HepG2 (cell line): ENCODE data around the gene UTP15. TPM values are rescaled to one million over a fixed set of nuclear protein-coding genes. Genes with fewer than 3 reads are reported as not detected.
A peak's percentile ranks its signal among the peaks of the same experiment; 100 is the strongest.

Experiments used
- CEBPB ChIP-seq: IDR thresholded peaks from 2 replicates; pipeline ENCODE4 v1.6.1; 2011; ENCODE audit warnings: low read depth, low read length, improper control_type of control experiment, borderline replicate concordance
- NFE2 ChIP-seq: sonication (generic); formaldehyde crosslinking; IDR thresholded peaks from 2 replicates; pipeline ENCODE4 v1.4.0; 2020; ENCODE audit warnings: missing genetic modification reagents
- NR2F2 ChIP-seq: IDR thresholded peaks from 2 replicates; pipeline ENCODE4 v1.6.1; 2012; ENCODE audit warnings: low read depth, inconsistent platforms, borderline replicate concordance
- ZKSCAN8 ChIP-seq: IDR thresholded peaks from 2 replicates; pipeline ENCODE4 v1.6.1; 2016; ENCODE audit warnings: borderline replicate concordance, missing genetic modification reagents, missing compliant biosample characterization
- ZNF138 ChIP-seq: sonication (generic); formaldehyde crosslinking; IDR thresholded peaks from 2 replicates; pipeline ENCODE4 v1.5.0; 2020; ENCODE audit warnings: mild to moderate bottlenecking, low read depth, missing genetic modification reagents
- polyA plus RNA-seq, 8 experiments: library from polyadenylated mRNA; depleted of rRNA in 3 of 8; stranded (reverse) in 7 of 8; unstranded in 1 of 8; fragments of >200 nt; fragmentation: Illumina TruSeq in 4 of 8; extraction: Trizol in 4 of 8; gene quantifications; 2 replicates each; pipeline versions ENCODE4 v1.2.1 to v1.2.3, GENCODE V29; 2011 to 2016; ENCODE audit warnings: low read depth in 4 of 8, missing spikeins in 1 of 8, mixed read lengths in 1 of 8; ENCODE audit not compliant: insufficient read depth in 1 of 8
- total RNA-seq, 5 experiments: library from RNA; depleted of rRNA; stranded (reverse); fragments of >200 nt; fragmentation: Illumina TruSeq; extraction: Trizol; gene quantifications; 2 replicates each; pipeline ENCODE4 v1.2.3, GENCODE V29; 2016; ENCODE audit warnings: low read depth in 1 of 5
- TF ChIP-seq, protein P1 (sequence below): sonication (generic); formaldehyde crosslinking; IDR thresholded peaks from 2 replicates; pipeline ENCODE4 v1.4.0; 2020; ENCODE audit warnings: mild to moderate bottlenecking, missing genetic modification reagents
- TF ChIP-seq, protein P2 (sequence below): sonication (generic); formaldehyde crosslinking; IDR thresholded peaks from 2 replicates; pipeline ENCODE4 v1.4.0; 2020; ENCODE audit warnings: missing genetic modification reagents
- TF ChIP-seq, protein P3 (sequence below): sonication (generic); formaldehyde crosslinking; IDR thresholded peaks from 2 replicates; pipeline ENCODE4 v1.4.0; 2020; ENCODE audit warnings: missing genetic modification reagents
- TF ChIP-seq, protein P4 (sequence below): sonication (generic); formaldehyde crosslinking; IDR thresholded peaks from 2 replicates; pipeline ENCODE4 v1.5.0; 2020; ENCODE audit warnings: missing genetic modification reagents
- TF ChIP-seq, protein P5 (sequence below): sonication (generic); formaldehyde crosslinking; IDR thresholded peaks from 2 replicates; pipeline ENCODE4 v1.4.0; 2020; ENCODE audit warnings: missing genetic modification reagents

Gene UTP15
- total and polyA plus RNA-seq, 2 of the 13 experiments (the other 11 are each of a cell fraction or from before 2014, with no cell fraction given) = 7.3 to 35.8 TPM

DNA sequence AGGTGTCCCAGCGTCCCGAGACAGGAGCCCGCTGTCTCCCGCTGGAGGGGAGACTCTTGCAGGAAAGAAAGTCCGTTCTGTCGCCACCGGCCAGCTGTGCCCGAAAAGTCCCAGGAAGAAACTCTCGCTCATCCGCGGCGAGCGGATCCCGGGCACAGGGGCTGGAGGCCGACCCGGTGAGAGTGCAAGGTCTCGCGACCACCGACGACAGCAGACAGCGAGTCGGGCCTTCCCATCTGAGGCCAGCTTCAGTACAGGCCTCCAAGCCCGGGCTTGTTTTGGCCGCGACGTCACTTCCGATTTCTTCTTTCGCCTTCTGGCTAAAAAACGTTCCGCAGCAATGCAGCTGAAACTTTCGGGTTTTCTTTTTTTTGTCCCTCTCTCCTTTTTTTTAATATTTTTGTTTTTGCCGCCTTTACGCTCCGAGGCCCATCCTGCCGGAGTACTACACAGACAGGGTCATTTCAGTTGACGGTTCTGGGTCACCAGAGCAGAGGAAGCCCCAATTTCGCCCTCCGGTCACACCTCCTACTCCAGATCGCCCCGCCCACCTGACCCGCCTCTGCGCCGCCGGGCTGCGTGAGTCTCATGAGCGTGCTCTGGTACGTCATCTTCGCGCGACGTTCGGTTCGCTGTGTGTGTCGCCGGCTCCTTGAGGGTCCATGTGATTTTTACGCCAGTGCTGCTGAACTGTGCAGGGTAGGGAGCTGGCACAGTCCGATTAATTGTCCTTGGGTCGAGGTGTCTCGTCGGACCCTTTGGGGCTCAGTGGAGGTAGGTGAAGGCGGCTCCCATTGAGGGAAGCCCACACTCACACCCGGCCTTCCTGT lies at the start of gene UTP15, which contains the start of gene ANKRA2 (continued):
- no peak for TF ChIP-seq ZKSCAN8 (CRISPR knock-in tag)
- TF ChIP-seq, protein P1, sequence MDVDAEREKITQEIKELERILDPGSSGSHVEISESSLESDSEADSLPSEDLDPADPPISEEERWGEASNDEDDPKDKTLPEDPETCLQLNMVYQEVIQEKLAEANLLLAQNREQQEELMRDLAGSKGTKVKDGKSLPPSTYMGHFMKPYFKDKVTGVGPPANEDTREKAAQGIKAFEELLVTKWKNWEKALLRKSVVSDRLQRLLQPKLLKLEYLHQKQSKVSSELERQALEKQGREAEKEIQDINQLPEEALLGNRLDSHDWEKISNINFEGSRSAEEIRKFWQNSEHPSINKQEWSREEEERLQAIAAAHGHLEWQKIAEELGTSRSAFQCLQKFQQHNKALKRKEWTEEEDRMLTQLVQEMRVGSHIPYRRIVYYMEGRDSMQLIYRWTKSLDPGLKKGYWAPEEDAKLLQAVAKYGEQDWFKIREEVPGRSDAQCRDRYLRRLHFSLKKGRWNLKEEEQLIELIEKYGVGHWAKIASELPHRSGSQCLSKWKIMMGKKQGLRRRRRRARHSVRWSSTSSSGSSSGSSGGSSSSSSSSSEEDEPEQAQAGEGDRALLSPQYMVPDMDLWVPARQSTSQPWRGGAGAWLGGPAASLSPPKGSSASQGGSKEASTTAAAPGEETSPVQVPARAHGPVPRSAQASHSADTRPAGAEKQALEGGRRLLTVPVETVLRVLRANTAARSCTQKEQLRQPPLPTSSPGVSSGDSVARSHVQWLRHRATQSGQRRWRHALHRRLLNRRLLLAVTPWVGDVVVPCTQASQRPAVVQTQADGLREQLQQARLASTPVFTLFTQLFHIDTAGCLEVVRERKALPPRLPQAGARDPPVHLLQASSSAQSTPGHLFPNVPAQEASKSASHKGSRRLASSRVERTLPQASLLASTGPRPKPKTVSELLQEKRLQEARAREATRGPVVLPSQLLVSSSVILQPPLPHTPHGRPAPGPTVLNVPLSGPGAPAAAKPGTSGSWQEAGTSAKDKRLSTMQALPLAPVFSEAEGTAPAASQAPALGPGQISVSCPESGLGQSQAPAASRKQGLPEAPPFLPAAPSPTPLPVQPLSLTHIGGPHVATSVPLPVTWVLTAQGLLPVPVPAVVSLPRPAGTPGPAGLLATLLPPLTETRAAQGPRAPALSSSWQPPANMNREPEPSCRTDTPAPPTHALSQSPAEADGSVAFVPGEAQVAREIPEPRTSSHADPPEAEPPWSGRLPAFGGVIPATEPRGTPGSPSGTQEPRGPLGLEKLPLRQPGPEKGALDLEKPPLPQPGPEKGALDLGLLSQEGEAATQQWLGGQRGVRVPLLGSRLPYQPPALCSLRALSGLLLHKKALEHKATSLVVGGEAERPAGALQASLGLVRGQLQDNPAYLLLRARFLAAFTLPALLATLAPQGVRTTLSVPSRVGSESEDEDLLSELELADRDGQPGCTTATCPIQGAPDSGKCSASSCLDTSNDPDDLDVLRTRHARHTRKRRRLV (CRISPR knock-in tag) = 0 out of 2 replicates have a peak, but pooled peaks have one; percentile 54
- TF ChIP-seq, protein P2, sequence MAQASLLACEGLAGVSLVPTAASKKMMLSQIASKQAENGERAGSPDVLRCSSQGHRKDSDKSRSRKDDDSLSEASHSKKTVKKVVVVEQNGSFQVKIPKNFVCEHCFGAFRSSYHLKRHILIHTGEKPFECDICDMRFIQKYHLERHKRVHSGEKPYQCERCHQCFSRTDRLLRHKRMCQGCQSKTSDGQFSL (CRISPR knock-in tag) = no peak
- no peak for TF ChIP-seq NR2F2
- TF ChIP-seq, protein P3, sequence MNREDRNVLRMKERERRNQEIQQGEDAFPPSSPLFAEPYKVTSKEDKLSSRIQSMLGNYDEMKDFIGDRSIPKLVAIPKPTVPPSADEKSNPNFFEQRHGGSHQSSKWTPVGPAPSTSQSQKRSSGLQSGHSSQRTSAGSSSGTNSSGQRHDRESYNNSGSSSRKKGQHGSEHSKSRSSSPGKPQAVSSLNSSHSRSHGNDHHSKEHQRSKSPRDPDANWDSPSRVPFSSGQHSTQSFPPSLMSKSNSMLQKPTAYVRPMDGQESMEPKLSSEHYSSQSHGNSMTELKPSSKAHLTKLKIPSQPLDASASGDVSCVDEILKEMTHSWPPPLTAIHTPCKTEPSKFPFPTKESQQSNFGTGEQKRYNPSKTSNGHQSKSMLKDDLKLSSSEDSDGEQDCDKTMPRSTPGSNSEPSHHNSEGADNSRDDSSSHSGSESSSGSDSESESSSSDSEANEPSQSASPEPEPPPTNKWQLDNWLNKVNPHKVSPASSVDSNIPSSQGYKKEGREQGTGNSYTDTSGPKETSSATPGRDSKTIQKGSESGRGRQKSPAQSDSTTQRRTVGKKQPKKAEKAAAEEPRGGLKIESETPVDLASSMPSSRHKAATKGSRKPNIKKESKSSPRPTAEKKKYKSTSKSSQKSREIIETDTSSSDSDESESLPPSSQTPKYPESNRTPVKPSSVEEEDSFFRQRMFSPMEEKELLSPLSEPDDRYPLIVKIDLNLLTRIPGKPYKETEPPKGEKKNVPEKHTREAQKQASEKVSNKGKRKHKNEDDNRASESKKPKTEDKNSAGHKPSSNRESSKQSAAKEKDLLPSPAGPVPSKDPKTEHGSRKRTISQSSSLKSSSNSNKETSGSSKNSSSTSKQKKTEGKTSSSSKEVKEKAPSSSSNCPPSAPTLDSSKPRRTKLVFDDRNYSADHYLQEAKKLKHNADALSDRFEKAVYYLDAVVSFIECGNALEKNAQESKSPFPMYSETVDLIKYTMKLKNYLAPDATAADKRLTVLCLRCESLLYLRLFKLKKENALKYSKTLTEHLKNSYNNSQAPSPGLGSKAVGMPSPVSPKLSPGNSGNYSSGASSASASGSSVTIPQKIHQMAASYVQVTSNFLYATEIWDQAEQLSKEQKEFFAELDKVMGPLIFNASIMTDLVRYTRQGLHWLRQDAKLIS (CRISPR knock-in tag) = no peak
- TF ChIP-seq, protein P4, sequence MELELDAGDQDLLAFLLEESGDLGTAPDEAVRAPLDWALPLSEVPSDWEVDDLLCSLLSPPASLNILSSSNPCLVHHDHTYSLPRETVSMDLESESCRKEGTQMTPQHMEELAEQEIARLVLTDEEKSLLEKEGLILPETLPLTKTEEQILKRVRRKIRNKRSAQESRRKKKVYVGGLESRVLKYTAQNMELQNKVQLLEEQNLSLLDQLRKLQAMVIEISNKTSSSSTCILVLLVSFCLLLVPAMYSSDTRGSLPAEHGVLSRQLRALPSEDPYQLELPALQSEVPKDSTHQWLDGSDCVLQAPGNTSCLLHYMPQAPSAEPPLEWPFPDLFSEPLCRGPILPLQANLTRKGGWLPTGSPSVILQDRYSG (CRISPR knock-in tag) = peak; percentile 62; the same call in 1 of the 2 replicates
- no peak for TF ChIP-seq CEBPB
- no peak for TF ChIP-seq ZNF138
- TF ChIP-seq, protein P5, sequence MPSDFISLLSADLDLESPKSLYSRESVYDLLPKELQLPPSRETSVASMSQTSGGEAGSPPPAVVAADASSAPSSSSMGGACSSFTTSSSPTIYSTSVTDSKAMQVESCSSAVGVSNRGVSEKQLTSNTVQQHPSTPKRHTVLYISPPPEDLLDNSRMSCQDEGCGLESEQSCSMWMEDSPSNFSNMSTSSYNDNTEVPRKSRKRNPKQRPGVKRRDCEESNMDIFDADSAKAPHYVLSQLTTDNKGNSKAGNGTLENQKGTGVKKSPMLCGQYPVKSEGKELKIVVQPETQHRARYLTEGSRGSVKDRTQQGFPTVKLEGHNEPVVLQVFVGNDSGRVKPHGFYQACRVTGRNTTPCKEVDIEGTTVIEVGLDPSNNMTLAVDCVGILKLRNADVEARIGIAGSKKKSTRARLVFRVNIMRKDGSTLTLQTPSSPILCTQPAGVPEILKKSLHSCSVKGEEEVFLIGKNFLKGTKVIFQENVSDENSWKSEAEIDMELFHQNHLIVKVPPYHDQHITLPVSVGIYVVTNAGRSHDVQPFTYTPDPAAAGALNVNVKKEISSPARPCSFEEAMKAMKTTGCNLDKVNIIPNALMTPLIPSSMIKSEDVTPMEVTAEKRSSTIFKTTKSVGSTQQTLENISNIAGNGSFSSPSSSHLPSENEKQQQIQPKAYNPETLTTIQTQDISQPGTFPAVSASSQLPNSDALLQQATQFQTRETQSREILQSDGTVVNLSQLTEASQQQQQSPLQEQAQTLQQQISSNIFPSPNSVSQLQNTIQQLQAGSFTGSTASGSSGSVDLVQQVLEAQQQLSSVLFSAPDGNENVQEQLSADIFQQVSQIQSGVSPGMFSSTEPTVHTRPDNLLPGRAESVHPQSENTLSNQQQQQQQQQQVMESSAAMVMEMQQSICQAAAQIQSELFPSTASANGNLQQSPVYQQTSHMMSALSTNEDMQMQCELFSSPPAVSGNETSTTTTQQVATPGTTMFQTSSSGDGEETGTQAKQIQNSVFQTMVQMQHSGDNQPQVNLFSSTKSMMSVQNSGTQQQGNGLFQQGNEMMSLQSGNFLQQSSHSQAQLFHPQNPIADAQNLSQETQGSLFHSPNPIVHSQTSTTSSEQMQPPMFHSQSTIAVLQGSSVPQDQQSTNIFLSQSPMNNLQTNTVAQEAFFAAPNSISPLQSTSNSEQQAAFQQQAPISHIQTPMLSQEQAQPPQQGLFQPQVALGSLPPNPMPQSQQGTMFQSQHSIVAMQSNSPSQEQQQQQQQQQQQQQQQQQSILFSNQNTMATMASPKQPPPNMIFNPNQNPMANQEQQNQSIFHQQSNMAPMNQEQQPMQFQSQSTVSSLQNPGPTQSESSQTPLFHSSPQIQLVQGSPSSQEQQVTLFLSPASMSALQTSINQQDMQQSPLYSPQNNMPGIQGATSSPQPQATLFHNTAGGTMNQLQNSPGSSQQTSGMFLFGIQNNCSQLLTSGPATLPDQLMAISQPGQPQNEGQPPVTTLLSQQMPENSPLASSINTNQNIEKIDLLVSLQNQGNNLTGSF (CRISPR knock-in tag) = no peak
- TF ChIP-seq NFE2 = no peak
